Psoas muscle (tissue), 8 donors: ENCODE results near the gene CACNA1C. TPM values are rescaled to one million over a fixed set of nuclear protein-coding genes. Genes with fewer than 3 reads are reported as not detected.

ENCODE experiments used
- ATAC-seq, 4 donors: fragments of 200-7000 bp; cut with Tn5 transposase; one replicate each; pipeline ENCODE4 v1.9.1; 2020; ENCODE audit warnings: moderate library complexity in 3 of 4, mild to moderate bottlenecking in 2 of 4
- DNase-seq, 2 donors: peaks; one replicate each; pipeline ENCODE4 v3.0.0-alpha.2; 2020
- H3K27ac ChIP-seq: fragments of 200-600 bp; one replicate; pipeline ENCODE4 v1.8.0; 2022
- H3K27me3 ChIP-seq, 3 donors: fragments of 200-600 bp in 1 of 3; one replicate each; pipeline versions ENCODE4 v1.6.1 to v1.8.0; 2013 to 2022; ENCODE audit warnings: low read length in 2 of 3, mild to moderate bottlenecking in 2 of 3, moderate library complexity in 1 of 3; ENCODE audit not compliant: insufficient read depth in 3 of 3
- H3K36me3 ChIP-seq, 2 donors: fragments of 200-600 bp in 1 of 2; one replicate each; pipeline versions ENCODE4 v1.6.1 to v1.8.0; 2013 to 2022; ENCODE audit warnings: low read depth in 1 of 2, mild to moderate bottlenecking in 1 of 2, moderate library complexity in 1 of 2; ENCODE audit not compliant: insufficient read depth in 1 of 2
- H3K4me1 ChIP-seq: fragments of 200-600 bp; one replicate; pipeline ENCODE4 v1.8.0; 2022
- H3K4me3 ChIP-seq: fragments of 200-600 bp; one replicate; pipeline ENCODE4 v1.8.0; 2022; ENCODE audit warnings: mild to moderate bottlenecking
- H3K9me3 ChIP-seq: fragments of 200-600 bp; one replicate; pipeline ENCODE4 v1.8.0; 2022
- CTCF ChIP-seq: fragments of 200-600 bp; IDR thresholded peaks from one replicate; pipeline ENCODE4 v1.8.0; 2022; ENCODE audit warnings: antibody characterized with exemption
- WGBS, 3 donors: extraction: QIAGEN DNeasy Blood & Tissue Kit; methylation state at CpG; one replicate each; pipeline versions ENCODE4 v1.1.6 to v1.1.7; 2013; 5-methylcytosine and 5-hydroxymethylcytosine counted together
- intact Hi-C, 2 donors: fragments of 100-400 bp; cut with DNase I; formaldehyde crosslinking; loops; one replicate each; pipeline versions ENCODE4 v1.11.0 to v1.14.2; 2022
- polyA plus RNA-seq, 3 donors: library from polyadenylated mRNA; stranded (reverse); fragments of 200-250 nt; gene quantifications; one replicate each; pipeline ENCODE4 v1.2.3, GENCODE V29; 2013
- total RNA-seq, 4 donors: library from RNA; stranded (reverse); fragmentation: NEBNext Ultra II Directional in 2 of 4; extraction: Animal tissue kit (Norgen Biotek cat#: 25700) in 2 of 4; gene quantifications; one replicate each; pipeline versions ENCODE4 v1.2.1 to v1.2.4, GENCODE V29; 2021 to 2023
- donor health status: healthy with polysubstance abuse.
- donor health status: DM: no; HTN: no; CAD: no; lungs with moderate emphysema.
- donor health status: Bipolar disorder and iron deficiency.
- donor health status: healthy.
- donor health status: DM: yes; HTN: yes; CAD: no.
- donor health status: DM: no; HTN: no; CAD: no.
- donor health status: DM: no; HTN: no; CAD: no.
- donor health status: DM: yes; HTN: yes; CAD: no.

Gene CACNA1C
- total and polyA plus RNA-seq, 7 donors: 0.26 to 2.9 (median 0.95) TPM

- Histone ChIP-seq H3K27me3 (no peaks in the 10 kb centered on the region), H3K4me3 (no peak overlapping the region), H3K27ac (no peak overlapping the region), H3K9me3 (no peaks in the 10 kb centered on the region), H3K4me1 (no peaks in the 10 kb centered on the region), H3K36me3 (no peaks in the 10 kb centered on the region)
- WGBS, 3 donors: 91 to 92% (median 91%) methylated on average over 8 to 12 of the region's 12 CpGs
- DNase-seq (no peak), ATAC-seq (no peak)
- intact Hi-C loops: no loop called here
- TF ChIP-seq CTCF: no peak
Observed at GRCh38 chr12:2566161-2566560, 513.4 kb downstream of the CACNA1C start.

- TF ChIP-seq CTCF: no peak
- no peak for DNase-seq
- Histone ChIP-seq H3K9me3 (no peaks in the 10 kb centered on the region), H3K4me3 (no peak overlapping the region), H3K27me3 (no peaks in the 10 kb centered on the region), H3K4me1 (no peaks in the 10 kb centered on the region), H3K27ac (no peak overlapping the region), H3K36me3 (no peaks in the 10 kb centered on the region)
- 91 to 92% (median 92%) methylated on average over 4 of the region's 4 CpGs for WGBS, 3 donors
- intact Hi-C loops: no loop called here
- ATAC-seq: no peak
Observed at GRCh38 chr12:2567711-2568110, 514.9 kb downstream of the CACNA1C start.

GRCh38 chr12:2570562-2570961 lies 517.8 kb downstream of the CACNA1C start:
- no peaks in the 10 kb centered on the region for H3K27me3 ChIP-seq
- DNase-seq (no peak), ATAC-seq (no peak)
- H3K27ac ChIP-seq: no peak overlapping the region
- no peak overlapping the region for H3K4me3 ChIP-seq
- no peaks in the 10 kb centered on the region for H3K9me3 ChIP-seq
- no peaks in the 10 kb centered on the region for H3K4me1 ChIP-seq
- H3K36me3 ChIP-seq: no peaks in the 10 kb centered on the region
- no peak for TF ChIP-seq CTCF
- WGBS, 3 donors: 84 to 89% (median 86%) methylated on average over 7 of the region's 7 CpGs
- intact Hi-C loops: no loop called here

GRCh38 chr12:2574355-2574935 lies 521.7 kb downstream of the CACNA1C start:
- intact Hi-C loops: no loop called here
- DNase-seq: no peak
- ATAC-seq: no peak
- no peaks in the 10 kb centered on the region for H3K4me1 ChIP-seq
- WGBS, 3 donors: 61 to 67% (median 67%) methylated on average over 4 of the region's 4 CpGs
- H3K4me3 ChIP-seq: no peak overlapping the region
- no peak for TF ChIP-seq CTCF
- H3K27me3 ChIP-seq: no peaks in the 10 kb centered on the region
- H3K36me3 ChIP-seq: no peaks in the 10 kb centered on the region
- H3K27ac ChIP-seq: no peak overlapping the region
- H3K9me3 ChIP-seq: no peaks in the 10 kb centered on the region

- ATAC-seq (no peak), DNase-seq (no peak)
- Histone ChIP-seq H3K27ac (no peak overlapping the region), H3K4me1 (no peaks in the 10 kb centered on the region), H3K27me3 (no peaks in the 10 kb centered on the region), H3K36me3 (no peaks in the 10 kb centered on the region), H3K4me3 (no peak overlapping the region), H3K9me3 (no peaks in the 10 kb centered on the region)
- intact Hi-C loops: no loop called here
- WGBS, 3 donors: 79 to 84% (median 82%) methylated on average over 5 of the region's 5 CpGs
- no peak for TF ChIP-seq CTCF
Observed at GRCh38 chr12:2575245-2575644, 522.5 kb downstream of the CACNA1C start.
